K562 (cell line): ENCODE results near the gene FRMD5. TPM values are rescaled to one million over a fixed set of nuclear protein-coding genes. Genes with fewer than 3 reads are reported as not detected.

Experiments
- ATAC-seq: fragments of 200-7000 bp; cut with Tn5 transposase; 3 replicates; pipeline ENCODE4 v1.9.1; 2020; ENCODE audit warnings: moderate library complexity
- BruUV-seq: library from RNA; stranded (reverse); fragments of 400-500 nt; replicated peaks from 2 replicates; lab custom pipeline; 2021; lab: Mats Ljungman, UMichigan
- CTCF ChIA-PET: fragments of 300-600 bp; formaldehyde crosslinking; extraction: SDS; loops from one replicate; lab custom pipeline; 2021; ENCODE audit warnings: low intra/inter-chr PET ratio; lab: Yijun Ruan, JAX
- POLR2A ChIA-PET: fragments of 300-600, 350-650 bp; sonication (Branson Sonifier 250); formaldehyde crosslinking; extraction: SDS; loops from one replicate; lab custom pipeline; 2021; ENCODE audit warnings: antibody characterized with exemption, inconsistent platforms; lab: Yijun Ruan, JAX
- DNase-seq, 4 experiments: peaks; one replicate each; pipeline versions ENCODE4 v3.0.0 to v3.0.0-alpha.2; 2011 to 2018; ENCODE audit warnings: low spot score in 3 of 4, mixed read lengths in 3 of 4; ENCODE audit errors: extremely low read depth in 1 of 4
- FAIRE-seq: peaks from 2 replicates; lab custom pipeline; 2011; peaks lifted over from hg19 to GRCh38; lab: Jason Lieb, UNC
- H2AFZ ChIP-seq: 2 replicates; pipeline ENCODE4 v1.6.0; 2011; ENCODE audit warnings: low read depth, low read length, control low read depth, inconsistent platforms
- H3K27ac ChIP-seq: fragments of 200-600 bp; 3 replicates; pipeline ENCODE4 v1.8.0; 2011; ENCODE audit warnings: low read depth, mild to moderate bottlenecking, control low read depth, inconsistent platforms, low read length, moderate library complexity, mixed read lengths; ENCODE audit errors: extremely low read depth
- H3K27me3 ChIP-seq, 2 experiments: fragments of 300-600 bp in 1 of 2; 2 replicates in 1 of 2; 3 replicates in 1 of 2; pipeline versions ENCODE4 v1.6.0 to v1.8.0; 2011; ENCODE audit warnings: inconsistent platforms in 2 of 2, low read length in 2 of 2, mild to moderate bottlenecking in 1 of 2, mixed read lengths in 1 of 2, moderate library complexity in 1 of 2; ENCODE audit not compliant: control insufficient read depth in 2 of 2, insufficient read depth in 2 of 2
- H3K36me3 ChIP-seq: fragments of 300-600 bp; 3 replicates; pipeline ENCODE4 v1.8.0; 2011; ENCODE audit warnings: mild to moderate bottlenecking, low read length, inconsistent platforms; ENCODE audit not compliant: control insufficient read depth, insufficient read depth
- H3K4me1 ChIP-seq, 2 experiments: fragments of 200-600 bp in 1 of 2; replicated peaks in 1 of 2; 2 replicates in 1 of 2; 3 replicates in 1 of 2; pipeline versions ENCODE4 v1.5.1 to v1.8.0; 2011; ENCODE audit warnings: inconsistent platforms in 2 of 2, low read length in 2 of 2, mild to moderate bottlenecking in 1 of 2, mixed read lengths in 1 of 2, moderate library complexity in 1 of 2; ENCODE audit not compliant: control insufficient read depth in 2 of 2, insufficient read depth in 2 of 2
- H3K4me2 ChIP-seq: 2 replicates; pipeline ENCODE4 v1.6.1; 2011; ENCODE audit warnings: low read length, control low read depth, inconsistent platforms, mixed read lengths; ENCODE audit not compliant: insufficient read depth
- H3K4me3 ChIP-seq: fragments of 200-600 bp; sonication (generic), shearing (Covaris generic); 2 replicates; pipeline ENCODE4 v1.5.1; 2016; ENCODE audit warnings: control low read depth, inconsistent platforms
- H3K79me2 ChIP-seq: fragments of 200-600 bp; 3 replicates; pipeline ENCODE4 v1.8.0; 2011; ENCODE audit warnings: low read length, inconsistent platforms; ENCODE audit not compliant: control insufficient read depth, insufficient read depth
- H3K9ac ChIP-seq, 2 experiments: 2 replicates each; pipeline versions ENCODE4 v1.6.0 to v1.6.1; 2011; ENCODE audit warnings: low read depth in 2 of 2, low read length in 2 of 2, control low read depth in 1 of 2, inconsistent platforms in 1 of 2, mild to moderate bottlenecking in 1 of 2, mixed read lengths in 1 of 2; ENCODE audit not compliant: insufficient read depth in 1 of 2
- H3K9me1 ChIP-seq: one replicate; pipeline ENCODE4 v1.6.0; 2011; ENCODE audit warnings: inconsistent platforms, mild to moderate bottlenecking, low read length, moderate library complexity; ENCODE audit not compliant: control insufficient read depth, insufficient read depth
- H3K9me3 ChIP-seq: replicated peaks from 2 replicates; pipeline ENCODE4 v1.5.1; 2011; ENCODE audit warnings: low read depth, low read length, inconsistent platforms; ENCODE audit not compliant: control insufficient read depth, insufficient read depth
- H4K20me1 ChIP-seq: replicated peaks from 2 replicates; pipeline ENCODE4 v1.6.1; 2011; ENCODE audit warnings: low read length, inconsistent platforms, mixed read lengths; ENCODE audit not compliant: control insufficient read depth, insufficient read depth
- CBX3 ChIP-seq, 2 experiments: IDR thresholded peaks; 1 replicate in 1 of 2; 2 replicates in 1 of 2; pipeline ENCODE4 v1.6.1; 2012; ENCODE audit warnings: inconsistent platforms in 2 of 2, low read length in 2 of 2, borderline replicate concordance in 1 of 2, control low read depth in 1 of 2
- FUS ChIP-seq: fragments of 200-400 bp; formaldehyde crosslinking; optimal IDR thresholded peaks from 2 replicates; pipeline ENCODE3; 2017; ENCODE audit warnings: low read depth, low read length
- HSF4 ChIP-seq: fragments of 250-450 bp; sonication (Bioruptor Pico); IDR thresholded peaks from 2 replicates; pipeline ENCODE4 v2.1.2; 2022; ENCODE audit warnings: mild to moderate bottlenecking, moderate library complexity, borderline replicate concordance
- ILK ChIP-seq: fragments of 450-650 bp; IDR thresholded peaks from 2 replicates; pipeline ENCODE4 v1.6.1; 2016; ENCODE audit warnings: missing genetic modification characterization, low read depth, mild to moderate bottlenecking, missing compliant biosample characterization, moderate library complexity, borderline replicate concordance
- MXI1 ChIP-seq: IDR thresholded peaks from 2 replicates; pipeline ENCODE4 v1.6.1; 2011; ENCODE audit warnings: low read depth, mild to moderate bottlenecking, improper control_type of control experiment, low read length
- RBM34 ChIP-seq: fragments of 200-400 bp; formaldehyde crosslinking; IDR thresholded peaks from 2 replicates; pipeline ENCODE4 v1.6.1; 2018; ENCODE audit warnings: low read length, borderline replicate concordance; ENCODE audit not compliant: insufficient read depth
- SLC30A9 ChIP-seq: fragments of 250-450 bp; sonication (Bioruptor Pico); IDR thresholded peaks from 2 replicates; pipeline ENCODE4 v1.8.0; 2022; ENCODE audit warnings: mild to moderate bottlenecking, moderate library complexity
- ZBTB1 ChIP-seq: sonication (generic); formaldehyde crosslinking; IDR thresholded peaks from 2 replicates; pipeline ENCODE4 v1.8.1; 2023; ENCODE audit warnings: missing genetic modification reagents, low read depth, mild to moderate bottlenecking, borderline replicate concordance
- ZNF408 ChIP-seq: fragments of 250-450 bp; sonication (Bioruptor Pico); IDR thresholded peaks from 2 replicates; pipeline ENCODE4 v1.4.0; 2020; ENCODE audit warnings: low read depth, mild to moderate bottlenecking, moderate library complexity
- ZNF707 ChIP-seq: fragments of 250-450 bp; sonication (Bioruptor Pico); conservative IDR thresholded peaks from 2 replicates; pipeline ENCODE4 v1.8.0; 2022; ENCODE audit warnings: inconsistent platforms, mild to moderate bottlenecking, moderate library complexity
- ZNF717 ChIP-seq: fragments of 250-450 bp; sonication (Bioruptor Pico); IDR thresholded peaks from 2 replicates; pipeline ENCODE4 v1.5.0; 2021
- in situ Hi-C: fragments of 300-500 bp; cut with MboI; formaldehyde crosslinking; loops from 4 replicates; pipeline ENCODE4 v1.15.0; 2018; ENCODE audit warnings: inconsistent platforms, mixed read lengths
- intact Hi-C: fragments of 100-400 bp; cut with micrococcal nuclease; formaldehyde crosslinking; loops from 2 replicates; pipeline ENCODE4 v1.14.2; 2022
- polyA plus RNA-seq, 8 experiments: library from polyadenylated mRNA; depleted of rRNA in 4 of 8; stranded (reverse) in 5 of 8; unstranded in 3 of 8; fragments of >200 nt; fragmentation: Nextera tagmentation in 2 of 8; fragmentation: Illumina TruSeq in 1 of 8; extraction: Ambion mirVana in 2 of 8; extraction: Trizol in 1 of 8; gene quantifications; 2 replicates each; pipeline versions ENCODE4 v1.2.1 to v1.2.3, GENCODE V29; 2011 to 2014; ENCODE audit warnings: inconsistent platforms in 1 of 8, missing spikeins in 1 of 8
- total RNA-seq, 7 experiments: library from RNA; depleted of rRNA in 6 of 7; stranded (reverse); fragments of >200 nt in 6 of 7; fragmentation: Illumina TruSeq in 2 of 7; extraction: Trizol in 2 of 7; gene quantifications; 2 replicates each; pipeline versions ENCODE4 v1.2.1 to v1.2.3, GENCODE V29; 2011 to 2021; ENCODE audit warnings: low replicate concordance in 1 of 7
- TF ChIP-seq, protein P1 (sequence below): fragments of 450-650 bp; formaldehyde crosslinking; IDR thresholded peaks from 2 replicates; pipeline ENCODE4 v1.4.0; 2022; ENCODE audit warnings: mild to moderate bottlenecking, moderate library complexity
- TF ChIP-seq, protein P2 (sequence below): IDR thresholded peaks from 2 replicates; pipeline ENCODE4 v1.6.1; 2011; ENCODE audit warnings: borderline replicate concordance, low read depth, mild to moderate bottlenecking, moderate library complexity, low read length; ENCODE audit not compliant: insufficient read depth, poor library complexity, severe bottlenecking
- TF ChIP-seq, protein P3 (sequence below): fragments of 250-450 bp; sonication (Bioruptor Pico); IDR thresholded peaks from 2 replicates; pipeline ENCODE4 v1.4.0; 2020; ENCODE audit warnings: mild to moderate bottlenecking, moderate library complexity

FRMD5 gene
- total and polyA plus RNA-seq, 9 of the 15 experiments (the other 6 are each of a cell fraction or from before 2014, with no cell fraction given) = 0.13 to 0.38 TPM; not detected in 7

- ATAC-seq (no peak), DNase-seq (no peak), FAIRE-seq (no peak)
- no TSS peak for BruUV-seq
- H3K27me3 ChIP-seq = no peaks in the 10 kb centered on the region
- no peaks in the 10 kb centered on the region for H4K20me1 ChIP-seq
- H3K4me2 ChIP-seq = no peak overlapping the region
- H3K4me1 ChIP-seq = no peaks in the 10 kb centered on the region
- H2AFZ ChIP-seq = no peak overlapping the region
- no peaks in the 10 kb centered on the region for H3K79me2 ChIP-seq
- intact Hi-C loops (no loop called here), in situ Hi-C loops (no loop called here)
- POLR2A ChIA-PET = no interaction called here
- no peaks in the 10 kb centered on the region for H3K36me3 ChIP-seq
- H3K9me1 ChIP-seq = no peaks in the 10 kb centered on the region
- no peak overlapping the region for H3K27ac ChIP-seq
- H3K4me3 ChIP-seq = no peak overlapping the region
- CTCF ChIA-PET = interaction anchor here (0.6 kb wide), 1 partner anchor 141 kb away, joined by 3 read pairs; no protein-coding TSS in a partner anchor
- no peaks in the 10 kb centered on the region for H3K9me3 ChIP-seq
- H3K9ac ChIP-seq = no peak overlapping the region
- no peak for TF ChIP-seq ZNF408 (CRISPR knock-in tag)
- TF ChIP-seq MXI1 = no peak
- no peak for TF ChIP-seq CBX3 (IDR thresholded peaks at IDR 0.05; ENCODE audit: borderline replicate concordance in 1 of 2, low read length in 2 of 2)
- TF ChIP-seq SLC30A9 = no peak
- TF ChIP-seq, protein P1, sequence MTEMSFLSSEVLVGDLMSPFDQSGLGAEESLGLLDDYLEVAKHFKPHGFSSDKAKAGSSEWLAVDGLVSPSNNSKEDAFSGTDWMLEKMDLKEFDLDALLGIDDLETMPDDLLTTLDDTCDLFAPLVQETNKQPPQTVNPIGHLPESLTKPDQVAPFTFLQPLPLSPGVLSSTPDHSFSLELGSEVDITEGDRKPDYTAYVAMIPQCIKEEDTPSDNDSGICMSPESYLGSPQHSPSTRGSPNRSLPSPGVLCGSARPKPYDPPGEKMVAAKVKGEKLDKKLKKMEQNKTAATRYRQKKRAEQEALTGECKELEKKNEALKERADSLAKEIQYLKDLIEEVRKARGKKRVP = no peak
- TF ChIP-seq RBM34 = no peak
- no peak for TF ChIP-seq HSF4 (CRISPR knock-in tag)
- TF ChIP-seq, protein P2, sequence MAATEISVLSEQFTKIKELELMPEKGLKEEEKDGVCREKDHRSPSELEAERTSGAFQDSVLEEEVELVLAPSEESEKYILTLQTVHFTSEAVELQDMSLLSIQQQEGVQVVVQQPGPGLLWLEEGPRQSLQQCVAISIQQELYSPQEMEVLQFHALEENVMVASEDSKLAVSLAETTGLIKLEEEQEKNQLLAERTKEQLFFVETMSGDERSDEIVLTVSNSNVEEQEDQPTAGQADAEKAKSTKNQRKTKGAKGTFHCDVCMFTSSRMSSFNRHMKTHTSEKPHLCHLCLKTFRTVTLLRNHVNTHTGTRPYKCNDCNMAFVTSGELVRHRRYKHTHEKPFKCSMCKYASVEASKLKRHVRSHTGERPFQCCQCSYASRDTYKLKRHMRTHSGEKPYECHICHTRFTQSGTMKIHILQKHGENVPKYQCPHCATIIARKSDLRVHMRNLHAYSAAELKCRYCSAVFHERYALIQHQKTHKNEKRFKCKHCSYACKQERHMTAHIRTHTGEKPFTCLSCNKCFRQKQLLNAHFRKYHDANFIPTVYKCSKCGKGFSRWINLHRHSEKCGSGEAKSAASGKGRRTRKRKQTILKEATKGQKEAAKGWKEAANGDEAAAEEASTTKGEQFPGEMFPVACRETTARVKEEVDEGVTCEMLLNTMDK = no peak
- TF ChIP-seq ZBTB1 = no peak
- TF ChIP-seq, protein P3, sequence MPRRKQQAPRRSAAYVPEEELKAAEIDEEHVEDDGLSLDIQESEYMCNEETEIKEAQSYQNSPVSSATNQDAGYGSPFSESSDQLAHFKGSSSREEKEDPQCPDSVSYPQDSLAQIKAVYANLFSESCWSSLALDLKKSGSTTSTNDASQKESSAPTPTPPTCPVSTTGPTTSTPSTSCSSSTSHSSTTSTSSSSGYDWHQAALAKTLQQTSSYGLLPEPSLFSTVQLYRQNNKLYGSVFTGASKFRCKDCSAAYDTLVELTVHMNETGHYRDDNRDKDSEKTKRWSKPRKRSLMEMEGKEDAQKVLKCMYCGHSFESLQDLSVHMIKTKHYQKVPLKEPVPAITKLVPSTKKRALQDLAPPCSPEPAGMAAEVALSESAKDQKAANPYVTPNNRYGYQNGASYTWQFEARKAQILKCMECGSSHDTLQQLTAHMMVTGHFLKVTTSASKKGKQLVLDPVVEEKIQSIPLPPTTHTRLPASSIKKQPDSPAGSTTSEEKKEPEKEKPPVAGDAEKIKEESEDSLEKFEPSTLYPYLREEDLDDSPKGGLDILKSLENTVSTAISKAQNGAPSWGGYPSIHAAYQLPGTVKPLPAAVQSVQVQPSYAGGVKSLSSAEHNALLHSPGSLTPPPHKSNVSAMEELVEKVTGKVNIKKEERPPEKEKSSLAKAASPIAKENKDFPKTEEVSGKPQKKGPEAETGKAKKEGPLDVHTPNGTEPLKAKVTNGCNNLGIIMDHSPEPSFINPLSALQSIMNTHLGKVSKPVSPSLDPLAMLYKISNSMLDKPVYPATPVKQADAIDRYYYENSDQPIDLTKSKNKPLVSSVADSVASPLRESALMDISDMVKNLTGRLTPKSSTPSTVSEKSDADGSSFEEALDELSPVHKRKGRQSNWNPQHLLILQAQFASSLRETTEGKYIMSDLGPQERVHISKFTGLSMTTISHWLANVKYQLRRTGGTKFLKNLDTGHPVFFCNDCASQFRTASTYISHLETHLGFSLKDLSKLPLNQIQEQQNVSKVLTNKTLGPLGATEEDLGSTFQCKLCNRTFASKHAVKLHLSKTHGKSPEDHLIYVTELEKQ = no peak
- no peak for TF ChIP-seq ZNF707
- no peak for TF ChIP-seq FUS
- TF ChIP-seq ILK (tag) = no peak
- no peak for TF ChIP-seq ZNF717 (CRISPR knock-in tag)
Observed at GRCh38 chr15:44045661-44046060, 149.4 kb downstream of the FRMD5 start.
